ENCODE data around the gene ETV6.

ETV6 gene

GRCh38 chr12:11920231-11920630 is 270.8 kb downstream of the ETV6 start:
- DNase-seq (ENCODE audit: low read depth, low spot score), result no peak

GRCh38 chr12:11922361-11922760 is 272.9 kb downstream of the ETV6 start:
- DNase-seq (ENCODE audit: low read depth, low spot score), result no peak

GRCh38 chr12:11923067-11923466 is 273.6 kb downstream of the ETV6 start:
- DNase-seq (ENCODE audit: low read depth, low spot score), result no peak

- no peak for DNase-seq (ENCODE audit: low read depth, low spot score)
Observed at GRCh38 chr12:11927286-11927935, 277.9 kb downstream of the ETV6 start.

- DNase-seq (ENCODE audit: low read depth, low spot score), result no peak
Observed at GRCh38 chr12:11929714-11930113, 280.2 kb downstream of the ETV6 start.

- no peak for DNase-seq (ENCODE audit: low read depth, low spot score)
Observed at GRCh38 chr12:11939223-11939622, 289.7 kb downstream of the ETV6 start.

- DNase-seq (ENCODE audit: low read depth, low spot score), result no peak
Observed at GRCh38 chr12:11941606-11942337, 292.3 kb downstream of the ETV6 start.

GRCh38 chr12:11943919-11944700 is 294.6 kb downstream of the ETV6 start:
- DNase-seq (ENCODE audit: low read depth, low spot score), result no peak
